Endothelial cell (in vitro differentiated cells): ENCODE data around the gene PRSS48. TPM values are rescaled to one million over a fixed set of nuclear protein-coding genes. Genes with fewer than 3 reads are reported as not detected.

Source experiments
- DNase-seq: peaks from one replicate; pipeline ENCODE4 v3.0.0; 2021; ENCODE audit warnings: low spot score
- H3K27ac Mint-ChIP-seq: one replicate; pipeline ENCODE4 v1.8.0; 2021; ENCODE audit warnings: mixed read lengths, inconsistent platforms; ENCODE audit not compliant: unreplicated experiment
- H3K27me3 Mint-ChIP-seq: one replicate; pipeline ENCODE4 v1.8.0; 2021; ENCODE audit warnings: mild to moderate bottlenecking, moderate library complexity, mixed read lengths, inconsistent platforms; ENCODE audit not compliant: unreplicated experiment
- H3K36me3 Mint-ChIP-seq: one replicate; pipeline ENCODE4 v1.8.0; 2021; ENCODE audit warnings: mild to moderate bottlenecking, low read depth, mixed read lengths, inconsistent platforms; ENCODE audit not compliant: unreplicated experiment
- H3K4me1 Mint-ChIP-seq: one replicate; pipeline ENCODE4 v1.8.0; 2021; ENCODE audit warnings: mild to moderate bottlenecking, mixed read lengths, inconsistent platforms; ENCODE audit not compliant: unreplicated experiment
- H3K4me3 Mint-ChIP-seq: one replicate; pipeline ENCODE4 v1.8.0; 2021; ENCODE audit warnings: mild to moderate bottlenecking, mixed read lengths, inconsistent platforms; ENCODE audit not compliant: unreplicated experiment
- H3K9me3 Mint-ChIP-seq: one replicate; pipeline ENCODE4 v1.8.0; 2021; ENCODE audit warnings: mixed read lengths, inconsistent platforms; ENCODE audit not compliant: unreplicated experiment
- CTCF ChIP-seq: fragments of 200-600 bp; sonication (generic); IDR thresholded peaks from one replicate; pipeline ENCODE4 v1.5.0; 2021; ENCODE audit warnings: antibody characterized with exemption; ENCODE audit not compliant: unreplicated experiment
- total RNA-seq: library from RNA; stranded (reverse); fragmentation: NEBNext Ultra II Directional; extraction: Animal tissue kit (Norgen Biotek cat#: 25700); gene quantifications from one replicate; pipeline ENCODE4 v1.2.1, GENCODE V29; 2021; ENCODE audit not compliant: unreplicated experiment

Gene PRSS48
- total RNA-seq, 1 donor from 2014 or later: not detected

GRCh38 chr4:151259752-151260151 lies 17.2 kb upstream of the PRSS48 start:
- H3K27me3 Mint-ChIP-seq: peaks cover 9% of the 10 kb centered on the region
- TF ChIP-seq CTCF: no peak
- peaks cover 19% of the 10 kb centered on the region for H3K4me1 Mint-ChIP-seq
- H3K9me3 Mint-ChIP-seq: no peaks in the 10 kb centered on the region
- H3K36me3 Mint-ChIP-seq: peaks cover 29% of the 10 kb centered on the region
- H3K27ac Mint-ChIP-seq: peak overlapping the region; percentile 67
- DNase-seq: no peak
- no peak overlapping the region for H3K4me3 Mint-ChIP-seq

GRCh38 chr4:151260526-151260925 lies 16.4 kb upstream of the PRSS48 start:
- H3K36me3 Mint-ChIP-seq: peaks cover 29% of the 10 kb centered on the region
- peaks cover 9% of the 10 kb centered on the region for H3K27me3 Mint-ChIP-seq
- H3K4me1 Mint-ChIP-seq: peaks cover 19% of the 10 kb centered on the region
- H3K9me3 Mint-ChIP-seq: no peaks in the 10 kb centered on the region
- H3K27ac Mint-ChIP-seq: peak overlapping the region; percentile 3
- DNase-seq: no peak
- no peak for TF ChIP-seq CTCF
- no peak overlapping the region for H3K4me3 Mint-ChIP-seq

- peaks cover 21% of the 10 kb centered on the region for H3K36me3 Mint-ChIP-seq
- H3K9me3 Mint-ChIP-seq: no peaks in the 10 kb centered on the region
- peaks cover 9% of the 10 kb centered on the region for H3K27me3 Mint-ChIP-seq
- no peak overlapping the region for H3K27ac Mint-ChIP-seq
- DNase-seq: no peak
- no peak for TF ChIP-seq CTCF
- H3K4me1 Mint-ChIP-seq: peaks cover 19% of the 10 kb centered on the region
- H3K4me3 Mint-ChIP-seq: peak overlapping the region; percentile 17
These were observed 13.5 kb upstream of the PRSS48 start for GRCh38 chr4:151263455-151263854.

- Mint-ChIP-seq H3K4me3 (no peak overlapping the region), H3K27ac (no peak overlapping the region), H3K36me3 (peaks cover 3% of the 10 kb centered on the region), H3K27me3 (no peaks in the 10 kb centered on the region), H3K4me1 (peaks cover 12% of the 10 kb centered on the region), H3K9me3 (no peaks in the 10 kb centered on the region)
- no peak for TF ChIP-seq CTCF
- DNase-seq: no peak
These were observed 10.5 kb upstream of the PRSS48 start for GRCh38 chr4:151266497-151266896.

GRCh38 chr4:151267104-151267503 lies 9.9 kb upstream of the PRSS48 start:
- H3K27me3 Mint-ChIP-seq: no peaks in the 10 kb centered on the region
- no peaks in the 10 kb centered on the region for H3K9me3 Mint-ChIP-seq
- no peak overlapping the region for H3K27ac Mint-ChIP-seq
- H3K4me3 Mint-ChIP-seq: no peak overlapping the region
- DNase-seq: no peak
- peaks cover 3% of the 10 kb centered on the region for H3K36me3 Mint-ChIP-seq
- peaks cover 11% of the 10 kb centered on the region for H3K4me1 Mint-ChIP-seq
- TF ChIP-seq CTCF: no peak
